ENCODE results near the gene ABCC5. TPM values are rescaled to one million over a fixed set of nuclear protein-coding genes. Genes with fewer than 3 reads are reported as not detected.

ABCC5 gene
- total RNA-seq, 1 experiment from 2014 or later, result 37.6 TPM

DNA sequence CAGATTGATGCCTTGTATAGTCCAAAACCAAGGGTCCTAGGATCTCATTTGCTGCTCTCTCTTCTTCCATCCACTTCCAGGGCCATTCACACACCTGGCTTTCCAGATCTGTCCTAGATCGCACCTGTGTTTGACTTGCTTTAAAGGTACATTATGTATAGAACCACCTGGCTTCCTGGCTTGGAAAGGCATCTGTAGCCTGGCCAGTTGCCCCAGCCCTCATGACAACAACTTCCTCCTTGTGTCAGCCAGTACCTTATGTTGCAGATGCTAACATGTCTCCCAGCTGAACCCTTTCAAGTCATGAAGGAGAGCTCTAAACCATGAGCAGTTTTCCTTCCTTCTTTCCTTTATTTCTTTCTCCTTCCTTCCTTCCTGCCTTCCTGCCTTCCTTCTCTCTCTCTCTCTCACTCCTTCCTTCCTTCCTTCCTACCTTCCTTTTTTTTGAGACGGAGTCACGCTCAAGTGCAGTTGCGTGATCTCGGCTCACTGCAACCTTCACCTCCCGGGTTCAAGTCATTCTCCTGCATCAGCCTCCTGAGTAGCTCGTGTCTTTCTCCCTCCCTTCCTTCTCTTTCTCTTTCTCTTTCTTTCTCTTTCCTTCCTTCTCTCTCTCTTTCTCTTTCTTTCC, 32.6 kb upstream of the ABCC5 start:
- Histone ChIP-seq H4K91ac (ENCODE audit: insufficient read length, low read depth, low read length) (no peak overlapping the region), H3K23me2 (ENCODE audit: insufficient read length, low read depth, low read length, poor library complexity, severe bottlenecking) (no peaks in the 10 kb centered on the region), H3K4me1 (ENCODE audit: insufficient read depth, low read length) (no peaks in the 10 kb centered on the region), H4K8ac (replicated peaks; ENCODE audit: insufficient read length, low read depth, low read length) (no peak overlapping the region), H3K9ac (ENCODE audit: extremely low read depth, insufficient read length, low read length) (no peak overlapping the region), H2AK5ac (ENCODE audit: insufficient read length, low read length) (no peak overlapping the region), H3K79me1 (ENCODE audit: insufficient read depth, low read depth, low read length, poor library complexity, severe bottlenecking) (no peaks in the 10 kb centered on the region), H2BK5ac (ENCODE audit: insufficient read length, low read length) (no peak overlapping the region), H3K4me2 (ENCODE audit: insufficient read depth, insufficient read length, low read length) (no peak overlapping the region), H3K56ac (ENCODE audit: insufficient read length, low read depth, low read length) (no peak overlapping the region), H2BK20ac (ENCODE audit: low read depth, low read length, poor library complexity, severe bottlenecking) (no peak overlapping the region), H3K23ac (ENCODE audit: insufficient read length, low read depth, low read length) (no peak overlapping the region), H2BK120ac (ENCODE audit: low read depth, low read length, poor library complexity, severe bottlenecking) (no peak overlapping the region), H3K27ac (ENCODE audit: insufficient read length, low read depth, low read length) (no peak overlapping the region), H2BK12ac (ENCODE audit: insufficient read length, low read depth, low read length) (no peak overlapping the region), H2AFZ (ENCODE audit: low read length) (no peak overlapping the region), H3T11ph (ENCODE audit: low read length) (no peak overlapping the region), H3K14ac (ENCODE audit: insufficient read depth, low read length) (no peak overlapping the region), H3K9me3 (ENCODE audit: control insufficient read depth, low read depth, low read length) (no peaks in the 10 kb centered on the region), H2BK15ac (ENCODE audit: low read depth, low read length) (no peak overlapping the region), H3K27me3 (ENCODE audit: insufficient read depth, low read length) (no peaks in the 10 kb centered on the region), H3K4ac (ENCODE audit: low read depth, low read length) (no peak overlapping the region), H3K79me2 (ENCODE audit: insufficient read depth, low read length) (no peaks in the 10 kb centered on the region), H4K5ac (ENCODE audit: insufficient read length, low read depth, low read length) (no peak overlapping the region), H3K18ac (ENCODE audit: insufficient read length, low read depth, low read length) (no peak overlapping the region), H4K20me1 (ENCODE audit: control insufficient read depth, insufficient read depth, insufficient read length) (no peaks in the 10 kb centered on the region)
- TF ChIP-seq, protein P1, sequence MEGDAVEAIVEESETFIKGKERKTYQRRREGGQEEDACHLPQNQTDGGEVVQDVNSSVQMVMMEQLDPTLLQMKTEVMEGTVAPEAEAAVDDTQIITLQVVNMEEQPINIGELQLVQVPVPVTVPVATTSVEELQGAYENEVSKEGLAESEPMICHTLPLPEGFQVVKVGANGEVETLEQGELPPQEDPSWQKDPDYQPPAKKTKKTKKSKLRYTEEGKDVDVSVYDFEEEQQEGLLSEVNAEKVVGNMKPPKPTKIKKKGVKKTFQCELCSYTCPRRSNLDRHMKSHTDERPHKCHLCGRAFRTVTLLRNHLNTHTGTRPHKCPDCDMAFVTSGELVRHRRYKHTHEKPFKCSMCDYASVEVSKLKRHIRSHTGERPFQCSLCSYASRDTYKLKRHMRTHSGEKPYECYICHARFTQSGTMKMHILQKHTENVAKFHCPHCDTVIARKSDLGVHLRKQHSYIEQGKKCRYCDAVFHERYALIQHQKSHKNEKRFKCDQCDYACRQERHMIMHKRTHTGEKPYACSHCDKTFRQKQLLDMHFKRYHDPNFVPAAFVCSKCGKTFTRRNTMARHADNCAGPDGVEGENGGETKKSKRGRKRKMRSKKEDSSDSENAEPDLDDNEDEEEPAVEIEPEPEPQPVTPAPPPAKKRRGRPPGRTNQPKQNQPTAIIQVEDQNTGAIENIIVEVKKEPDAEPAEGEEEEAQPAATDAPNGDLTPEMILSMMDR (conservative IDR thresholded peaks at IDR 0.05), result no peak
- H3K36me3 Mint-ChIP-seq (ENCODE audit: insufficient read depth in 1 of 3, low read depth in 3 of 3), result no peaks in the 10 kb centered on the region; a peak in 2 of 7 replicates
- no peaks in the 10 kb centered on the region; a peak in 1 of 5 replicates for H3K9me3 Mint-ChIP-seq
- H3K27ac Mint-ChIP-seq, result no peak overlapping the region
- no CpG with 5 or more reads among the region's 7 CpGs for WGBS (ENCODE audit: extremely low coverage, insufficient read length, low lambda C conversion rate)
- H3K4me1 Mint-ChIP-seq, result no peaks in the 10 kb centered on the region
- DNase-seq, result no peak
- peaks cover 6% of the 10 kb centered on the region for H3K27me3 Mint-ChIP-seq (ENCODE audit: low read depth)
- no peak overlapping the region for H3K4me3 Mint-ChIP-seq
